H9 (cell line): Measurements from ENCODE around the gene GZMH. TPM values are rescaled to one million over a fixed set of nuclear protein-coding genes. Genes with fewer than 3 reads are reported as not detected.
"Not testable (repeated sequence)": the region's sequence is repeated elsewhere in the genome, so short reads cannot be mapped to it uniquely, and the experiment has no call there.

ENCODE experiments used
- DNase-seq: peaks from one replicate; pipeline ENCODE4 v3.0.0-alpha.2; 2017
- H2AFZ ChIP-seq: one replicate; pipeline ENCODE4 v1.6.1; 2013; ENCODE audit warnings: mild to moderate bottlenecking, low read length, control low read depth, moderate library complexity
- H2AK5ac ChIP-seq: 2 replicates; pipeline ENCODE4 v1.6.1; 2013; ENCODE audit warnings: low read length, control low read depth, mixed read lengths; ENCODE audit not compliant: insufficient read length
- H2BK120ac ChIP-seq: one replicate; pipeline ENCODE4 v1.6.1; 2013; ENCODE audit warnings: low read depth, mild to moderate bottlenecking, low read length, control low read depth, inconsistent platforms; ENCODE audit not compliant: poor library complexity, severe bottlenecking
- H2BK12ac ChIP-seq: 2 replicates; pipeline ENCODE4 v1.6.1; 2013; ENCODE audit warnings: low read length, control low read depth, mixed read lengths, low read depth; ENCODE audit not compliant: insufficient read length
- H2BK15ac ChIP-seq: 2 replicates; pipeline ENCODE4 v1.6.1; 2013; ENCODE audit warnings: low read depth, low read length, control low read depth
- H2BK20ac ChIP-seq: one replicate; pipeline ENCODE4 v1.6.1; 2013; ENCODE audit warnings: low read depth, mild to moderate bottlenecking, low read length, control low read depth, inconsistent platforms; ENCODE audit not compliant: poor library complexity, severe bottlenecking
- H2BK5ac ChIP-seq: 2 replicates; pipeline ENCODE4 v1.6.1; 2013; ENCODE audit warnings: low read length, control low read depth, mixed read lengths; ENCODE audit not compliant: insufficient read length
- H3K14ac ChIP-seq: 2 replicates; pipeline ENCODE4 v1.6.1; 2013; ENCODE audit warnings: low read length, control low read depth; ENCODE audit not compliant: insufficient read depth
- H3K18ac ChIP-seq: 2 replicates; pipeline ENCODE4 v1.6.1; 2013; ENCODE audit warnings: low read depth, mild to moderate bottlenecking, mixed read lengths, low read length, control low read depth; ENCODE audit not compliant: insufficient read length
- H3K23ac ChIP-seq: 2 replicates; pipeline ENCODE4 v1.6.1; 2013; ENCODE audit warnings: low read length, control low read depth, mixed read lengths, low read depth; ENCODE audit not compliant: insufficient read length
- H3K23me2 ChIP-seq: 2 replicates; pipeline ENCODE4 v1.6.1; 2013; ENCODE audit warnings: low read depth, mild to moderate bottlenecking, mixed read lengths, low read length, control low read depth; ENCODE audit not compliant: insufficient read length, poor library complexity, severe bottlenecking
- H3K27ac ChIP-seq: 2 replicates; pipeline ENCODE4 v1.5.1; 2013; ENCODE audit warnings: low read length, control low read depth, mixed read lengths, low read depth; ENCODE audit not compliant: insufficient read length
- H3K27me3 ChIP-seq: 2 replicates; pipeline ENCODE4 v1.6.1; 2013; ENCODE audit warnings: low read length, control low read depth, inconsistent platforms; ENCODE audit not compliant: insufficient read depth
- H3K4ac ChIP-seq: 2 replicates; pipeline ENCODE4 v1.6.1; 2013; ENCODE audit warnings: low read depth, mild to moderate bottlenecking, control low read depth, inconsistent platforms, low read length, moderate library complexity
- H3K4me1 ChIP-seq: 2 replicates; pipeline ENCODE4 v1.6.1; 2013; ENCODE audit warnings: low read length, control low read depth, inconsistent platforms; ENCODE audit not compliant: insufficient read depth
- H3K4me2 ChIP-seq: 2 replicates; pipeline ENCODE4 v1.6.1; 2013; ENCODE audit warnings: low read length, control low read depth, mixed read lengths; ENCODE audit not compliant: insufficient read length, insufficient read depth
- H3K56ac ChIP-seq: 2 replicates; pipeline ENCODE4 v1.6.1; 2013; ENCODE audit warnings: low read depth, mild to moderate bottlenecking, mixed read lengths, low read length, control low read depth; ENCODE audit not compliant: insufficient read length
- H3K79me1 ChIP-seq: 2 replicates; pipeline ENCODE4 v1.6.1; 2013; ENCODE audit warnings: low read depth, mild to moderate bottlenecking, moderate library complexity, low read length, control low read depth, inconsistent platforms; ENCODE audit not compliant: insufficient read depth, poor library complexity, severe bottlenecking
- H3K79me2 ChIP-seq: 2 replicates; pipeline ENCODE4 v1.6.1; 2013; ENCODE audit warnings: low read length, control low read depth, inconsistent platforms; ENCODE audit not compliant: insufficient read depth
- H3K9ac ChIP-seq: 2 replicates; pipeline ENCODE4 v1.6.1; 2013; ENCODE audit warnings: low read length, control low read depth, mixed read lengths; ENCODE audit not compliant: insufficient read length; ENCODE audit errors: extremely low read depth
- H3K9me3 ChIP-seq: one replicate; pipeline ENCODE4 v1.6.1; 2013; ENCODE audit warnings: low read depth, low read length, inconsistent platforms; ENCODE audit not compliant: control insufficient read depth
- H3T11ph ChIP-seq: one replicate; pipeline ENCODE4 v1.6.1; 2013; ENCODE audit warnings: mild to moderate bottlenecking, low read length, control low read depth, inconsistent platforms
- H4K20me1 ChIP-seq: one replicate; pipeline ENCODE4 v1.6.1; 2013; ENCODE audit not compliant: control insufficient read depth, insufficient read length, insufficient read depth
- H4K5ac ChIP-seq: 2 replicates; pipeline ENCODE4 v1.6.1; 2013; ENCODE audit warnings: low read depth, mild to moderate bottlenecking, mixed read lengths, low read length, control low read depth; ENCODE audit not compliant: insufficient read length
- H4K8ac ChIP-seq: replicated peaks from 2 replicates; pipeline ENCODE4 v1.6.1; 2013; ENCODE audit warnings: low read length, control low read depth, mixed read lengths, low read depth; ENCODE audit not compliant: insufficient read length
- H4K91ac ChIP-seq: 2 replicates; pipeline ENCODE4 v1.6.1; 2013; ENCODE audit warnings: low read depth, mild to moderate bottlenecking, moderate library complexity, mixed read lengths, low read length, control low read depth; ENCODE audit not compliant: insufficient read length
- H3K27ac Mint-ChIP-seq, 3 experiments: 2 replicates in 2 of 3; 3 replicates in 1 of 3; pipeline ENCODE4 v1.8.0; 2020 to 2021; ENCODE audit warnings: mixed read lengths in 3 of 3, mild to moderate bottlenecking in 1 of 3, moderate library complexity in 1 of 3
- H3K27me3 Mint-ChIP-seq: 2 replicates; pipeline ENCODE4 v1.8.0; 2021; ENCODE audit warnings: low read depth, mild to moderate bottlenecking, moderate library complexity, mixed read lengths
- H3K36me3 Mint-ChIP-seq, 3 experiments: 2 replicates in 2 of 3; 3 replicates in 1 of 3; pipeline ENCODE4 v1.8.0; 2020 to 2021; ENCODE audit warnings: low read depth in 3 of 3, mixed read lengths in 3 of 3; ENCODE audit not compliant: insufficient read depth in 1 of 3
- H3K4me1 Mint-ChIP-seq, 2 experiments: 2 replicates each; pipeline ENCODE4 v1.8.0; 2020; ENCODE audit warnings: mixed read lengths in 2 of 2
- H3K4me3 Mint-ChIP-seq, 2 experiments: 2 replicates in 1 of 2; 3 replicates in 1 of 2; pipeline ENCODE4 v1.8.0; 2020 to 2021; ENCODE audit warnings: mild to moderate bottlenecking in 2 of 2, mixed read lengths in 2 of 2, moderate library complexity in 1 of 2
- H3K9me3 Mint-ChIP-seq, 2 experiments: 2 replicates in 1 of 2; 3 replicates in 1 of 2; pipeline ENCODE4 v1.8.0; 2020; ENCODE audit warnings: mild to moderate bottlenecking in 2 of 2, mixed read lengths in 2 of 2, moderate library complexity in 1 of 2
- WGBS: extraction: QIAGEN DNeasy Blood & Tissue Kit; methylation state at CpG from one replicate; pipeline ENCODE4 v1.1.7; 2013; ENCODE audit warnings: missing lambda C conversion rate, low lambda C conversion rate, mixed read lengths; ENCODE audit not compliant: insufficient read length; ENCODE audit errors: extremely low coverage; 5-methylcytosine and 5-hydroxymethylcytosine counted together
- long read RNA-seq: library from polyadenylated mRNA; unstranded; transcript quantifications from one replicate; pipeline ENCODE4 v2.0.0, GENCODE V29; 2020
- total RNA-seq: library from RNA; stranded (reverse); gene quantifications from 2 replicates; pipeline ENCODE4 v1.2.1, GENCODE V29; 2021
- TF ChIP-seq, protein P1 (sequence below): fragments of 200-600 bp; sonication (generic); conservative IDR thresholded peaks from 3 replicates; pipeline ENCODE4 v1.8.0; 2021; ENCODE audit warnings: antibody characterized with exemption, mild to moderate bottlenecking

Gene GZMH, protein sequence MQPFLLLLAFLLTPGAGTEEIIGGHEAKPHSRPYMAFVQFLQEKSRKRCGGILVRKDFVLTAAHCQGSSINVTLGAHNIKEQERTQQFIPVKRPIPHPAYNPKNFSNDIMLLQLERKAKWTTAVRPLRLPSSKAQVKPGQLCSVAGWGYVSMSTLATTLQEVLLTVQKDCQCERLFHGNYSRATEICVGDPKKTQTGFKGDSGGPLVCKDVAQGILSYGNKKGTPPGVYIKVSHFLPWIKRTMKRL
- total RNA-seq, result not detected in 2 replicates
- long read RNA-seq, result 0 reads

DNA sequence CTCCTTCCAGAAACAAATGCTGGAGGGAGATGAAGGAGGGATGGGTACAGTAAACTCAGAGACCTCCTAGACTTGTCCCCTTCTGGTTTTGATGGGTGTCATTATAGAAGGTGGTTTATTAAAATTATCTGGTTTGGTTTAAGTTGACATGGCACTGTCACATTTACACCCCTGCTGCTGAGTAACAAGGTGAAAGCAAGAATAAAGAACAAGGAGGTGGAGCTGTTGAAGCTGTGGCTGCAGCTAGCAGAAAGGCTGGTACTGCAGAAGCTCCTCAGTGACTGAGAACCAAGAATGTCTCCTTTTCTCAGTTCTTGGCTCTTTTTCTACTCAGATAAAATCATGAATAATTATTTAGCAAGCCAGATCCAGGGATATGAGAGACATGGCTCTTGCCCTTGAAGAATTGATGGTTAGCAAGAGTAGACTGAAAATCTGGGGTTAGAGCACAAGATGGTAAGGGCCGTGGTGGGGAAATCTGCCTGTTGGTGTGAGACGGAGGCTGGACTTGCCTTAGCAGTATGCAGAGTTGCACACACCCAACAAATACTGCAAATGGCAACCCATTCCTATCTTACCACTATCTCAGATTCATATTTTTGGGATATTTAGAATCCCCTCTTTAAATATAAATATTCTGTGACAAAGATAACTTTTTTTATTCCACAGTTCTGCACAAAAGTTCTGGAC lies at the start of gene GZMH:
GZMH (minus strand) TSS at position 31 of the 690 bp plus-strand sequence. CDS start 72 bp downstream, outside the sequence.
- no CpG with 5 or more reads among the region's 2 CpGs for WGBS
- Histone ChIP-seq H3K23me2 (no peaks in the 10 kb centered on the region), H2BK12ac (no peak within 1 kb of the TSS)

DNA sequence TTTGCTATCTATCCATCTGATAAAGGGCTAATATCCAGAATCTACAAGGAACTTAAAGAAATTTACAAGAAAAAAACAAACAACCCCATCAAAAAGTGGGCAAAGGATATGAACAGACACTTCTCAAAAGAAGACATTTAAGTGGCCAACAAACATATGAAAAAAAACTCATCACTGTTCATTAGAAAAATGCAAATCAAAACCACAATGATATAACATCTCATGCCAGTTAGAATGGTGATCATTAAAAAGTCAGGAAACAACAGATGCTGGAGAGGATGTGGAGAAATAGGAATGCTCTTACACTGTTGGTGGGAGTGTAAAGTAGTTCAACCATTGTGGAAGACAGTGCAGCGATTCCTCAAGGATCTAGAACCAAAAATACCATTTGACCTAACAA lies 38.9 kb upstream of the GZMH start:
- not testable (repeated sequence) for H3K4me3 Mint-ChIP-seq, H4K5ac ChIP-seq, H3K4ac ChIP-seq, H3K4me1 ChIP-seq, H3K14ac ChIP-seq, H3K79me1 ChIP-seq, H3K27ac ChIP-seq, H3K27me3 Mint-ChIP-seq, H3K4me1 Mint-ChIP-seq, H3K4me2 ChIP-seq, H3K23me2 ChIP-seq, H2BK12ac ChIP-seq, H3K9me3 ChIP-seq, H4K91ac ChIP-seq, H3K79me2 ChIP-seq, H3K27ac Mint-ChIP-seq, H2AK5ac ChIP-seq, H3K9ac ChIP-seq, H2AFZ ChIP-seq, H3K27me3 ChIP-seq, H3K18ac ChIP-seq, H2BK120ac ChIP-seq, H4K20me1 ChIP-seq, H2BK15ac ChIP-seq, H3K56ac ChIP-seq, DNase-seq, H3T11ph ChIP-seq, H2BK20ac ChIP-seq, H4K8ac ChIP-seq, H3K23ac ChIP-seq, H2BK5ac ChIP-seq
- Mint-ChIP-seq H3K9me3 (peaks cover 12 to 94% of the 10 kb centered on the region in 2 experiments; a peak in 4 of 5 replicates), H3K36me3 (peaks cover 0 to 38% (median 0%) of the 10 kb centered on the region in 3 experiments; a peak in 2 of 7 replicates)
- WGBS, result no CpG with 5 or more reads among the region's 1 CpG

More for the DNA sequence above, at the start of gene GZMH:
- Histone ChIP-seq H3K4me2 (no peak within 1 kb of the TSS), H4K8ac (no peak within 1 kb of the TSS), H2AK5ac (no peak within 1 kb of the TSS), H2BK20ac (no peak within 1 kb of the TSS), H3K4me1 (no peaks in the 10 kb centered on the region; the same call in 1 of the 2 replicates), H3K27me3 (no peaks in the 10 kb centered on the region), H3K79me1 (no peaks in the 10 kb centered on the region), H4K91ac (no peak within 1 kb of the TSS), H3K79me2 (no peaks in the 10 kb centered on the region), H3K23ac (no peak within 1 kb of the TSS), H2AFZ (no peak within 1 kb of the TSS), H2BK15ac (no peak within 1 kb of the TSS), H4K20me1 (no peaks in the 10 kb centered on the region), H3K9ac (no peak within 1 kb of the TSS), H4K5ac (no peak within 1 kb of the TSS), H3T11ph (no peak within 1 kb of the TSS), H3K56ac (no peak within 1 kb of the TSS), H3K9me3 (no peaks in the 10 kb centered on the region), H3K27ac (no peak within 1 kb of the TSS), H3K4ac (no peak within 1 kb of the TSS), H2BK120ac (no peak within 1 kb of the TSS), H3K18ac (no peak within 1 kb of the TSS), H2BK5ac (no peak within 1 kb of the TSS), H3K14ac (no peak within 1 kb of the TSS)
- DNase-seq, result no peak
- Mint-ChIP-seq H3K27ac (no peak within 1 kb of the TSS), H3K36me3 (peaks cover 0 to 53% (median 0%) of the 10 kb centered on the region in 3 experiments; a peak in 2 of 7 replicates), H3K4me1 (no peaks in the 10 kb centered on the region), H3K4me3 (no peak within 1 kb of the TSS), H3K27me3 (peaks cover 2% of the 10 kb centered on the region), H3K9me3 (peaks cover 0 to 92% of the 10 kb centered on the region in 2 experiments; a peak in 2 of 5 replicates)
- TF ChIP-seq, protein P1, sequence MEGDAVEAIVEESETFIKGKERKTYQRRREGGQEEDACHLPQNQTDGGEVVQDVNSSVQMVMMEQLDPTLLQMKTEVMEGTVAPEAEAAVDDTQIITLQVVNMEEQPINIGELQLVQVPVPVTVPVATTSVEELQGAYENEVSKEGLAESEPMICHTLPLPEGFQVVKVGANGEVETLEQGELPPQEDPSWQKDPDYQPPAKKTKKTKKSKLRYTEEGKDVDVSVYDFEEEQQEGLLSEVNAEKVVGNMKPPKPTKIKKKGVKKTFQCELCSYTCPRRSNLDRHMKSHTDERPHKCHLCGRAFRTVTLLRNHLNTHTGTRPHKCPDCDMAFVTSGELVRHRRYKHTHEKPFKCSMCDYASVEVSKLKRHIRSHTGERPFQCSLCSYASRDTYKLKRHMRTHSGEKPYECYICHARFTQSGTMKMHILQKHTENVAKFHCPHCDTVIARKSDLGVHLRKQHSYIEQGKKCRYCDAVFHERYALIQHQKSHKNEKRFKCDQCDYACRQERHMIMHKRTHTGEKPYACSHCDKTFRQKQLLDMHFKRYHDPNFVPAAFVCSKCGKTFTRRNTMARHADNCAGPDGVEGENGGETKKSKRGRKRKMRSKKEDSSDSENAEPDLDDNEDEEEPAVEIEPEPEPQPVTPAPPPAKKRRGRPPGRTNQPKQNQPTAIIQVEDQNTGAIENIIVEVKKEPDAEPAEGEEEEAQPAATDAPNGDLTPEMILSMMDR, result no peak
